ENCODE data around the gene CPT1A.

The CPT1A gene

GRCh38 chr11:68865241-68865640 is 23.5 kb upstream of the CPT1A start:
- H3K79me2 ChIP-seq (ENCODE audit: insufficient read depth, low read depth): no peaks in the 10 kb centered on the region
- no peak for TF ChIP-seq CTCF (conservative IDR thresholded peaks at IDR 0.05; ENCODE audit: low read depth, low read length)
- no peak overlapping the region for H3K4me3 ChIP-seq (IDR thresholded peaks at IDR 0.05; ENCODE audit: insufficient read depth, low read depth, low read length)
- H3K27ac ChIP-seq: no peak overlapping the region
- no peaks in the 10 kb centered on the region for H3K36me3 ChIP-seq (ENCODE audit: insufficient read depth)
- H3K4me1 ChIP-seq (ENCODE audit: low read depth, poor library complexity, severe bottlenecking): no peaks in the 10 kb centered on the region
- H3K4me2 ChIP-seq: no peak overlapping the region
- H3K9ac ChIP-seq: no peak overlapping the region
- H3K27me3 ChIP-seq (ENCODE audit: insufficient read depth, low read depth): no peaks in the 10 kb centered on the region
- H2AFZ ChIP-seq (ENCODE audit: low read depth): no peak overlapping the region
- no peaks in the 10 kb centered on the region for H4K20me1 ChIP-seq (ENCODE audit: insufficient read depth)

- Histone ChIP-seq H3K4me1 (ENCODE audit: low read depth, poor library complexity, severe bottlenecking) (no peaks in the 10 kb centered on the region), H3K9ac (no peak overlapping the region), H2AFZ (ENCODE audit: low read depth) (no peak overlapping the region), H4K20me1 (ENCODE audit: insufficient read depth) (no peaks in the 10 kb centered on the region), H3K36me3 (ENCODE audit: insufficient read depth) (no peaks in the 10 kb centered on the region), H3K27ac (no peak overlapping the region), H3K4me2 (no peak overlapping the region), H3K27me3 (ENCODE audit: insufficient read depth, low read depth) (no peaks in the 10 kb centered on the region), H3K4me3 (IDR thresholded peaks at IDR 0.05; ENCODE audit: insufficient read depth, low read depth, low read length) (no peak overlapping the region), H3K79me2 (ENCODE audit: insufficient read depth, low read depth) (no peaks in the 10 kb centered on the region)
- TF ChIP-seq CTCF (conservative IDR thresholded peaks at IDR 0.05; ENCODE audit: low read depth, low read length): no peak
Measured at GRCh38 chr11:68863553-68864265, 22.0 kb upstream of the CPT1A start.

- no peak overlapping the region for H3K4me3 ChIP-seq (IDR thresholded peaks at IDR 0.05; ENCODE audit: insufficient read depth, low read depth, low read length)
- H4K20me1 ChIP-seq (ENCODE audit: insufficient read depth): no peaks in the 10 kb centered on the region
- TF ChIP-seq CTCF (conservative IDR thresholded peaks at IDR 0.05; ENCODE audit: low read depth, low read length): no peak
- no peak overlapping the region for H2AFZ ChIP-seq (ENCODE audit: low read depth)
- H3K27me3 ChIP-seq (ENCODE audit: insufficient read depth, low read depth): no peaks in the 10 kb centered on the region
- H3K36me3 ChIP-seq (ENCODE audit: insufficient read depth): no peaks in the 10 kb centered on the region
- H3K27ac ChIP-seq: no peak overlapping the region
- H3K4me2 ChIP-seq: no peak overlapping the region
- H3K4me1 ChIP-seq (ENCODE audit: low read depth, poor library complexity, severe bottlenecking): no peaks in the 10 kb centered on the region
- H3K79me2 ChIP-seq (ENCODE audit: insufficient read depth, low read depth): no peaks in the 10 kb centered on the region
- H3K9ac ChIP-seq: no peak overlapping the region
Measured at GRCh38 chr11:68862421-68862820, 20.7 kb upstream of the CPT1A start.

GRCh38 chr11:68859123-68859522 is 17.4 kb upstream of the CPT1A start:
- H3K9ac ChIP-seq: no peak overlapping the region
- no peaks in the 10 kb centered on the region for H3K79me2 ChIP-seq (ENCODE audit: insufficient read depth, low read depth)
- no peak overlapping the region for H3K27ac ChIP-seq
- no peak overlapping the region for H3K4me3 ChIP-seq (IDR thresholded peaks at IDR 0.05; ENCODE audit: insufficient read depth, low read depth, low read length)
- no peaks in the 10 kb centered on the region for H3K36me3 ChIP-seq (ENCODE audit: insufficient read depth)
- no peak overlapping the region for H2AFZ ChIP-seq (ENCODE audit: low read depth)
- H3K27me3 ChIP-seq (ENCODE audit: insufficient read depth, low read depth): no peaks in the 10 kb centered on the region
- no peak overlapping the region for H3K4me2 ChIP-seq
- H4K20me1 ChIP-seq (ENCODE audit: insufficient read depth): no peaks in the 10 kb centered on the region
- no peak for TF ChIP-seq CTCF (conservative IDR thresholded peaks at IDR 0.05; ENCODE audit: low read depth, low read length)
- H3K4me1 ChIP-seq (ENCODE audit: low read depth, poor library complexity, severe bottlenecking): no peaks in the 10 kb centered on the region
